EH (cell line): ENCODE data around the gene SH3GLB1.
"Not testable (repeated sequence)": the region's sequence is repeated elsewhere in the genome, so short reads cannot be mapped to it uniquely, and the experiment has no call there.

Experiments
- DNase-seq: peaks from one replicate; pipeline ENCODE4 v3.0.0-alpha.2; 2015; ENCODE audit warnings: low read depth

The SH3GLB1 gene

GRCh38 chr1:86704458-86704971, at the start of gene SH3GLB1:
SH3GLB1 (plus strand) TSS chr1:86704576; CDS start chr1:86704900, 324 bp downstream.
- peak; percentile 90 for DNase-seq

- DNase-seq, result not testable (repeated sequence)
Observed at GRCh38 chr1:86658381-86658780, 46.0 kb upstream of the SH3GLB1 start.

GRCh38 chr1:86666368-86666767, 38.0 kb upstream of the SH3GLB1 start:
- no peak for DNase-seq

DNA sequence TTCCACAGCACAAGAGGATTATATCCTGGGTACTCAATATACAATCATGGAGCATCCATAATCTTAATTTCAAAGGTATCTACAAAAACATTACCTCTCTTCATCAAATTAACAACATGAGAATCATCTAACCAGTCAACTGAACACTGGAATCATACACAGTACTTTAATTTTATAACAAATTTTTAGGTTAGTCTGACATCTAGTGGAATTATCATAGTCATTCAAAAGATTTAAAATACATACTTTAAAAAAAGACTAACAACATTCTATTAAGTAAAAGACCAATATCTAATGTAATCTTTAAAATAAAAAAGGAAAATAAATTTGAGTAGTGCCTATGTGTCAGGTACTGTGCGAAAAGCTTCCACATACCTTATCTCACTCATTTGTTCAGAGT, 16.8 kb upstream of the SH3GLB1 start:
- DNase-seq, result peak; percentile 11

GRCh38 chr1:86692641-86693040, 11.7 kb upstream of the SH3GLB1 start:
- no peak for DNase-seq

DNA sequence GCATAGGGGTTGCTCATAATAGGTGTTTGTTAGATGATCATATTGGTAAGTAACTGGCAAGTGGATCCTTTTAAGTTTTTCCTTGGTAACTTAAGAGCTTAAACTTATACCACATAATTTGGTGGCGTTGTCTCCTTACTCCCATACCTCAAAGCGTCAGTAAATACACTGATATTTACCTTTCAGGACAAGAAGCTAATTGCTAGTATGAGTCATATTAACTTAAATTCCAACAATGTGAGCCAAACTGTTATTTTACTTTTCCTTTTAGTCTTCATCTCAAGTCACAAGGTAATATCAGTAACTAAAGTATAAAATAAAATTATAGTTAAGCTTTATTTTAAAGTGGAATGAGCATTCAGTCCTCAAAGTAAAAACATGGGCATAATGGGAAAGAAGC, 9.0 kb upstream of the SH3GLB1 start:
- peak; percentile 16 for DNase-seq

- DNase-seq, result peak; percentile 22
Observed at GRCh38 chr1:86696522-86696921, 7.9 kb upstream of the SH3GLB1 start.

DNA sequence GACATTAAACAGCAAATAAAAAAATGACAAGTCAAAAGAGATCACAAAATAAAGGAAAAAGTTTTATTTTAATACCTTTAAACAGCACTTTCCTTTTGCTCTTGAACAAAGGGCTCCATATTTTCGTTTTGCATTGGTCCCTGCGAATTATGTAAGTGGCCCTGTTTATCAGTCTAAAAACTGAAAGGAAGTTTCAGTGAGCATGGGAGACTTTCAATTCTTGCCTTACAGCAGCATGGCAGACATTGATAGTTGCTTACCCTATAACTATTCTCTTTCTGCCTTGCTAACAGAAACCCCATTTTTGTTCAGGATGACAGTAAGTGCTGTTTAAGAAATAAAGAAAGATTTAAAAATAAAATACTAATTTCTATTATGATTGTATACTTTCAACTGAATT, 5.2 kb upstream of the SH3GLB1 start:
- DNase-seq, result no peak

- no peak for DNase-seq
Observed at GRCh38 chr1:86701731-86702130, 2.6 kb upstream of the SH3GLB1 start.

DNA sequence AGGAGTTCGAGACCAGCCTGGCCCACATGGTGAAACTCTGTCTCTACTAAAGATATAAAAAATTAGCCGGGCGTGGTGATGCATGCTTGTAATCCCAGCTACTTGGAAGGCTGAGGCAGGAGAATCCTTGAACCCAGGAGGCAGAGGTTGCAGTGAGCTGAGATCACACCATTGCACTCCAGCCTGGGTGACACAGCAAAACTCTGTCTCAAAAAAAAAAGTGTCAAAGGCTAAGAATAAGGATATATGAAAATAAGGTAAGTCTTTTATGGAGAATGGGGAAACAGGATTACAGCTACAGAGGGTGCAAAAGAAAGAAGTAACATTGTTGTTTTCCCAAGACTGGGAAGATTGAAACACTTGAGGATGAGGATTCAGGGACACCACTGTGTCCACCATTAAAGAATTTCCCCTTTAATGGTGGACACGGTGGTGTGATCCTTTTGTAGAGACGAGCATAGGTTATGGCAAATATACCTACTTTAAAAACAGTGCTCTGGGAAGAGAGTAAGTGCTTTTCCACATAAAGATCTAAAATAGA, 1.4 kb upstream of the SH3GLB1 start:
- not testable (repeated sequence) for DNase-seq

GRCh38 chr1:86703696-86704457, 499 bp upstream of the SH3GLB1 start:
- no peak for DNase-seq

- DNase-seq, result peak; percentile 77
Observed at GRCh38 chr1:86704972-86705664, 742 bp downstream of the SH3GLB1 start.

GRCh38 chr1:86705665-86705985, 1.2 kb downstream of the SH3GLB1 start:
- no peak for DNase-seq

DNA sequence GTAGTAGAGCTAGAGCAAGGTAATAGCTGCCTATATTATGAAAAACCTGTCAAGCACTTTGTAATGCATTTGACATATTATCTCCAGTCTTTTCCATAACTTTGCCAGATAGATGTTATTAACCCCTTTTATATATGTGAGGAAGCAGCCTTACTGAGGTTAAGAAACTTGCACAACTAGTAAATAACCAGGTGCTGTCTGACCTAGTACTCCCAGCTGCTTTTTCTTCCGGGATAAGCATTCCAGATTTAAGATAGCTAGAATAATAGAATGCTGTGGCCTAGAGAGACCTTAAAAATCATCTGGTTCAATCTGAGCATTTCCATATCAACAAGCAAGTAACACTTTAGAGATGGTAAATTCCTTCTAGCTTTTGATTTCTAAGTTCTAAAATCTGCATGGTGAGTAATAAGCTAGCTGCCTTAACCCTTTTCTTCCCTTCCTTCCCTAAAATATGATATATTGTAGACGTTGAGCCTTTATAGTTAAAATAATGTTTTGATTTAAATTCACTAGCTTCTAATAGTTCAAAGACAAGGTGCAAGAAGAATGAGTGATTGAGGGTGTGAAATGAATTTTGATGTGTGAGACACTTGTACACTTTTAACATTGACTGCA, 1.8 kb downstream of the SH3GLB1 start:
- DNase-seq, result peak; percentile 3

GRCh38 chr1:86708920-86709319, 4.5 kb downstream of the SH3GLB1 start:
- peak; percentile 42 for DNase-seq

GRCh38 chr1:86712088-86712860, 7.9 kb downstream of the SH3GLB1 start:
- peak; percentile 2 for DNase-seq

- DNase-seq, result no peak
Observed at GRCh38 chr1:86713477-86713876, 9.1 kb downstream of the SH3GLB1 start.

DNA sequence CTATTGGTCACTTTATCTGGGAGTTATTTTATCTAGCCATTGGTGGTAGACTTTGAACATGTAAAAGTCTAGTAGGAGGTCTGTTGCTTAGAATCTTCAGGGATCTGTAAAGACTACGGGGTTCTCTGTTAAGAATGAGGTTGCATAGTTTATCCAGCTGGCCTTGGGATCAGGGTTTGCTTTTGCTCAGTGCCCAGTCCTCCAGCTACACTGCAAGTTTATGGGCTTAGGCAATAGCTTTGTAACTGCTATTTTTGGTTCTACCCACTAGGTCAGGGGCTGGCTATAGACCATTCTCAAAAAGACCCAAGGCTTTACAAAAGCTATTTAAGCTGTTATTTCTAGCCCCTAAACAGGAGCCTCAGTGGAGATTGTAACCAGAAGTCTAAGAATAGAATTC, 9.8 kb downstream of the SH3GLB1 start:
- DNase-seq, result peak; percentile 32

DNA sequence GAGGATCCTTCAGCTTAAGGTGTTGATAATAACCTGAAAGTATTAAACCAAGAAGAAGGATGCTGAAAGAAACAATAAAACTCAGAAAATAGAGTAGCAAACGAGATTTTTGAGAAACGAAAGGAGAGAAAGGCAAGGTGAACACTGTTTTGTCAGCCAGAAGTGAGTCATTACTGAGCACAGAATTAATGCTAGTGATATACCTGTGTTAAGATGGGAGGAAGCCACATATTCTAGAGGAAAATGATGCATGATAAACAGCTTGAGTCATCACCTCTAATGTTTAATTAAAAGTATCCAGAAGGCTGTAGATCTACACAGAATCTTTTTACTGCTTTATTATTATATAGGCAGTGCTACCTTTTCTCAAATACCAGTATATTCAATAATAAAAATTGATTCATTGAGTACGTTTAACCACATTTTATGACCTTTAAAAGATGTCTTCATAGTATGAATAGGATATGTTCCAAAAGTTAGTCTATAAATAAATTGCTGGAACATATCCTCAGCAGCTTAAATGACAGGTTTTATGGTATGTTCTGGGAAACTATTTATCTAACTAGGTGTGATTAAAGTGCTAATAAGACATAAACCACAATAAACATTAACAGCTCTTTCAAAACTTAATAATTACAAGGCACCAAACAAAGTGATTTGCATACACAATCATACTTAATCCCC, 10.3 kb downstream of the SH3GLB1 start:
- DNase-seq, result no peak

DNA sequence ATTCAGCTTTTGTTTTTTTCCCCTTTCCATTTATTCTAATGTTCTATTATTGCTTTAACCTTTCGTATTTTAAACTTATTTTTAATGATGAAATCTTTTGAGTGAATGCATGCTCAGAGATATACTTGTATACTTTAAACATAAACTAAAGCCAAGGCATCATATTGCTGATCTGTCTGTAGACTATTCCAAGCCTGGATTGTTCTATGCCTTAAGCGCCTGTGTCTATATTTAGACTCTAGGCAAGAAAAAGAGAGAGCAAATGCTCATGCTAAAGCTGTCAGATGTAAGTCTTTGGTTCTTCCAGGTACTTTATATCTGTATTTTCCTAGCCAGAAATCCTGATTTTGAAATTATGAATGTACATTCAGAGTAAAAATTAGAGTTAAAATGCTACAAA, 14.4 kb downstream of the SH3GLB1 start:
- no peak for DNase-seq

GRCh38 chr1:86731416-86731815, 27.0 kb downstream of the SH3GLB1 start:
- DNase-seq, result no peak
